Measurements from ENCODE around the gene MAGEA11.
"Not testable (repeated sequence)": the region's sequence is repeated elsewhere in the genome, so short reads cannot be mapped to it uniquely, and the experiment has no call there.

Gene MAGEA11

DNA sequence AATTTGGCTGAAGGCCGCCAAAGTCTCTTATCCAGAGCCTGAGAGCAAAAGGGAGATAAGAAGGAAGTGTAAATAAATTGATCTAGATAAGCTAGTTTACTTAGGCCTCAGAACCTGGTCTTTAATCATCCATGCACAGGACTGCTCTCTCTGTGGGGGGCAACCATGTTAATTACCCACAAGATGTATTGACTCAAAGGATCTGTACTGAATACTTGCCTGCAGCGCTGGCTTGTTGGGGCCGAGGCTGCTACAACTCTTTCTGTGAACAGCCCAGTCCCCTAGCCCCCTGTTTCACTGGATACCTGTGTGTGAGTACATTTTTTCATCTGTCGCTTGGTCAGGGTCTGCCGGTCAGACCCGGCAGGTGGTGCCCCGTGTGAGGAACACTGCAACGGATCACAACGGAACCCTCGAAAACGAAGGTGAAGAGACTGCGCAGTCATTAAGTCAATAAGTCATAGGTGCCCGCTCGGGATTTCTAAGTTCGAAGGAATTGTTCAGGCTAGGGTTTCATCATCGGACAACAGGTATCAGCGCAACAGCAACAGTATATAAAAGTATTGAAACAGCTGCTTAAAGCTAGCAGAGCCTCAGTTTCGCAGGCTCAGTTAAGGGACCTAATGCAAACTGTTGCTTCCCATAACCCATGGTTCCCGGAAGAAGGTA is 8.3 kb downstream of the MAGEA11 start:
- DNase-seq: no peak

DNA sequence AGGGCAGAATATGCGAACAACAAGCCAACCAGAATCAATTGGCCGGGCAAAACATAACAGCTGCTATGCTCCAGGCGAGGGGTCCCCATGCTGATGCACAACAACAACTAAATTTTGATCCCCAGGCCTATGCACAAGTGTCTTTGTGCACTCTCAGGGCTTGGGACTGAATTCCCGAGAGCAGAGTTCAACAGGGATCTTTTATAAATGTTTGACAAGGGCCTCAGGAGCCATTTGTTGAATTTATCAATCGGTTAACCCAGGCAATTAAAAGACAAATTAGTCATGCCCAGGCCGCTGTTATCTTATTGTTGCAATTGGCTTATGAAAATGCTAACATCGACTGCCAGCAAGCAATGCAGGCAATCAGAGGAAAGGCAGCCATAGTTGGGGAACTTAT is 9.4 kb downstream of the MAGEA11 start:
- DNase-seq: not testable (repeated sequence)

- DNase-seq: no peak
Measured at GRCh38 chrX:149721778-149722177, 9.9 kb downstream of the MAGEA11 start.

GRCh38 chrX:149723583-149724118 is 11.8 kb downstream of the MAGEA11 start:
- not testable (repeated sequence) for DNase-seq

GRCh38 chrX:149727308-149727707 is 15.4 kb downstream of the MAGEA11 start:
- DNase-seq: not testable (repeated sequence)

- DNase-seq: not testable (repeated sequence)
Measured at GRCh38 chrX:149742269-149742668, 30.4 kb downstream of the MAGEA11 start.

- not testable (repeated sequence) for DNase-seq
Measured at GRCh38 chrX:149746390-149747007, 34.6 kb downstream of the MAGEA11 start.

- DNase-seq: no peak
Measured at GRCh38 chrX:149757206-149758067, 45.6 kb downstream of the MAGEA11 start.

DNA sequence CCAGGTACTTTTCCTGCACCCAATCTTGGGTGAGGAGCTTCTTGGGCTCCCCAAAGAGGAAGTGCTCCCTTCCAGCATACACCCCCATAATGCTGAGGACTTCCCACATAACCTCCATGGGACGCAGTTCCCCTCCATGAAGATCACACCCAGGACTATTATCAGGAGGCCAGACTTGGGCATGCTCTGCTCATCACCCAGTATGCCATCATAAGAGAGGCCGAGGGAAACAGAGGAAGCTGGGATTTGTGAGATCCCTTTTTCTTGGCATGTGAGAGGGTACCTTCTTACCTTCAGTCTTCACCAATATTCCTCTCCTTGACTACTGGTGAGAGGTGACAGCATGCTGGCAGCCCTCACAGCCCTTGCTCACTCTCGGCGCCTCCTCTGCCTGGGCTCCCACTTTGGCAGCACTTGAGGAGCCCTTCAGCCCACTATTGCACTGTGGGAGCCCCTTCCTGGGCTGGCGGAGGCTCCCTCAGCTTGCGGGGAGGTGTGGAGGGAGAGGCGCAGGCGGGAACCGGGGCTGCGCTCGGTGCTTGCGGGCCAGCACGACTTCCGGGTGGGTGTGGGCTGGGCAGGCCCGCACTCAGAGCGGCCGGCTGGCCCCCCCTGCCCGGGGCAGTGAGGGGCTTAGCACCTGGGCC is 46.3 kb downstream of the MAGEA11 start:
- no peak for DNase-seq

DNA sequence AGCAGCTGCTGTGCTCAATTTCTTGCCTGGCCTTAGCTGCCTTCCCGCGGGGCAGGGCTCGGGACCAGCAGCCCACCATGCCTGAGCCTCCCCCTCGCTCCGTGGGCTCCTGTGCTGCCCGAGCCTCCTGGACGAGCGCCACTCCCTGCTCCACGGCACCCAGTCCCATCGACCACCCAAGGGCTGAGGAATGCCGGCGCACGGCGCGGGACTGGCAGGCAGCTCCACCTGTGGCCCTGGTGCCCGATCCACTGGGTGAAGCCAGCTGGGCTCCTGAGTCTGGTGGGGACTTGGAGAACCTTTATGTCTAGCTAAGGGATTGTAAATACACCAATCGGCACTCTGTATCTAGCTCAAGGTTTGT is 46.8 kb downstream of the MAGEA11 start:
- DNase-seq: not testable (repeated sequence)

GRCh38 chrX:149759824-149760223 is 48.0 kb downstream of the MAGEA11 start:
- no peak for DNase-seq

DNA sequence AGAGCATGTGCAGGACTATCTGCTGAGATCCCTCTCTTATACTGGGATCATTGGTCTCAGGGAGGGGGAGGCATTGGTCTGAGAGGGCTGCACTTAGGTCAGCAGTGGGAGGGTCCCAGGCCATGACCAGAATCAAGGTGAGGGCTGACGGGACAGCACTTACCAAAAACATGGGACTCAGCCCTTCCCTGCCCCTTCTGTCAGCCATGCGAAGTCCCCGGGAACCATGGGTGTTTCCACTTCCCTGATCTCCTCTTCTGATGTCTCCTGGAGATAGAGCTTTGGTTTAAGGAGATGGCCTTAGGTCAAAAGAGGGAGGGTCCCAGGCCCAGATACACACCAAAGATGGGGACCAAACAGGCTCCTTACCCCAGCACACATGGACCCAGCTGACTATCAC is 49.1 kb downstream of the MAGEA11 start:
- no peak for DNase-seq

DNA sequence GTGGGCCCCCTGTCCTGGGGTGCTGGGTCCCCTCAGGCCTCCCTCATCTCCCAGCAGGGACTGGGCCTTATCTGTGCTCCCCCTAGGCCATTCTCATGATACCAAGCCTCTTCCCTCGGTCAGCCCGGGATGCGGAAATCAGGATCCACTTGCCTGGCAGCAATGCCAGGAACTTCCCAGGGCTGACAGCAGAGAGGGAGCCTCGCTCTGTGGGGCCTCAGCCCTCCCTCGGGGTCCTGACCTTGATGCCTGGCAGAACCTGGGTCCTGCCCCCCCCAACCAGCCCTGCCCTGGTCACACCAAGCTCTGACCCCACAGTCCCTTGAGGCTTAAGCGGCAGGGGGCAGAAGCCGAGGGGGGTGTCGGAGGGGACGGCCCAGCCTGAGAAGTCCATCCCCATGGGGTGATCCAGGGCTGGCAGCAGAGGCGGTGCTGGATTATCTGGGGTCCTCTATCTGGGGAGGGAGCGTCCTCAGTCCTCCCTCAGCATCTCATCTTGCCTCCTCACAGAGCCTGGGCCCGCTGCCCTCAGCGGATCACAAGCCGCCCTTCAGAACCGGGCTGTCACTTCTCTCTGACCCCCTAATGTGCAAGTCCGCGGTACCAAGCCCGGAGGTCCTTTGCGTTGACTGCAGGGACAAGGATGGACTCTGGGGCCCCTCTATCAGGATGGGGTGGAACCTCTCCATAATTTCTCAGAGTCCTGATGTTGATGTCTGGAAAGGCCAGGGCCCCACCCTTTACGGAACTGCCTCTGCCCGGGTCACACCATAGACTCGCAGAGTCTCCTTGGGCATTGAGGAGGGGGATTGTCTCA is 50.2 kb downstream of the MAGEA11 start:
- not testable (repeated sequence) for DNase-seq

DNA sequence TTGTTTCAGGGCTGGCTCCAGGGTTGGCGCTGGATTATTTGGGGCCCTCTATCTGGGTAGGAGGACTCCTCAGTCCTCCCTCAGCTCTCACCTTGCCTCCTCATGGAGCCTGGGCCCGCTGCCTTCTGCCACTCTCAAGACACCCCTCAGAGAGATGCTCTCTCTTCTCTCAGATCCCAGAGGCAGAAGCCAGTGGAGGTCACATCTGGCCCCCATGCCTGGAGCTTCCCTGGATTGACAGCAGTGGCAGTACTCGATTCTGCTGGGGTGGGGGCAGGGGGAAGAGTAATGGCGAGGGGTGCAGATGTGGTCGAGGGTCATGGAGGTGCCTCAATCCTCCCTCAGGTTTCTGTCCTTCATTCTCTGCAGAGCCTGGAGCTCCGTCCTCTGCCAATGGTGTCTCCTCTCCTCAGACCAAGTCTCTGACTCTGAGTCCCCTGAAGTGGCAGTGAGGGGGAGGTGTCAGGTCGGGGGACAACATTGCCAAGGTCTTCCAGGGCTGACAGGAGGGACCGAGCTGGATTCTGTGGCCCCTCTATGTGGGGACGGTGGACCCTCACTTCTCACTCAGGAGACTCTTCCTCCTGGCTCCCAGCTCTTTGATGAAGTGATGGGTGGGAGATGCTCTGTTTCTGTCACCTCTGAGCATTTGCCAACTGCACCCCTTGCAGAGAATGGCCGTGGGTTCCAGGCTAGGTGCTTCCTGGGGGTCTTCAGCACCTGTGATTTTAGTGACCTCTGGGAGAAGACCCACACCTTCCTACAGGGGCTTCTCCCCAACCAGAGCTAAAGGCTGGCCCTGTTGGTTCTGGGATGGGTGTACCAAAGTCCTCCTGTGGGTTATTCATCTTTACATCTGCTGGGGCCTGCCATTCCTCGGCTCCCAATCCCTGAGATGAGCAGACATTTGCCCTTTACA is 51.1 kb downstream of the MAGEA11 start:
- DNase-seq: no peak

Data from suppressor macrophage treated with lipopolysaccharide for 4 hours (primary cell).